ENCODE results near the gene AJAP1.

- TF ChIP-seq CTCF (IDR thresholded peaks at IDR 0.05) (no peak), POLR2A (IDR thresholded peaks at IDR 0.05) (no peak)
Measured at GRCh38 chr1:4617506-4617905, 36.9 kb upstream of the AJAP1 start.

Data from esophagus squamous epithelium (tissue), 4 donors.